ENCODE data around the gene SP3. TPM values are rescaled to one million over a fixed set of nuclear protein-coding genes. Genes with fewer than 3 reads are reported as not detected.

The SP3 gene
- total RNA-seq, 4 donors from 2014 or later, result 57.1 to 106 (median 86.3) TPM

DNA sequence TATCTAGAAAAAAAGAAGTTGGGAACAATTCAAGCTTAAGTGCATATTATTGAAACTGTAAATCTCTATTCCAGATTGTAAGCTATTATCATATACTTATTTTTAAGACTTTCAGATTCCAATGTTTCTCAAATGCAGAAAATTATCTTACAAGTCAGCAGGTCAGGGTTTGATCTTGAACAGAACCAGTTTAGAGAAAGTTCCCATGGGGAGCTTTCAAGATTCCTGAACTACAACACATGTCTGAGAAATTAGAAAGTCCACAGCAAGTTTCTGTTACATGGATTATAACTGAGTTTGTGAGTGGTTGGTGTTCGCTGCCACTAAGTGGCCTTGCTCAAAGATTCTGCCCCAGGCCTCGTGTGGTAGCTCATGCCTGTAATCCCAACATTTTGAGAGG lies 31.6 kb upstream of the SP3 start:
- TF ChIP-seq, protein P1, sequence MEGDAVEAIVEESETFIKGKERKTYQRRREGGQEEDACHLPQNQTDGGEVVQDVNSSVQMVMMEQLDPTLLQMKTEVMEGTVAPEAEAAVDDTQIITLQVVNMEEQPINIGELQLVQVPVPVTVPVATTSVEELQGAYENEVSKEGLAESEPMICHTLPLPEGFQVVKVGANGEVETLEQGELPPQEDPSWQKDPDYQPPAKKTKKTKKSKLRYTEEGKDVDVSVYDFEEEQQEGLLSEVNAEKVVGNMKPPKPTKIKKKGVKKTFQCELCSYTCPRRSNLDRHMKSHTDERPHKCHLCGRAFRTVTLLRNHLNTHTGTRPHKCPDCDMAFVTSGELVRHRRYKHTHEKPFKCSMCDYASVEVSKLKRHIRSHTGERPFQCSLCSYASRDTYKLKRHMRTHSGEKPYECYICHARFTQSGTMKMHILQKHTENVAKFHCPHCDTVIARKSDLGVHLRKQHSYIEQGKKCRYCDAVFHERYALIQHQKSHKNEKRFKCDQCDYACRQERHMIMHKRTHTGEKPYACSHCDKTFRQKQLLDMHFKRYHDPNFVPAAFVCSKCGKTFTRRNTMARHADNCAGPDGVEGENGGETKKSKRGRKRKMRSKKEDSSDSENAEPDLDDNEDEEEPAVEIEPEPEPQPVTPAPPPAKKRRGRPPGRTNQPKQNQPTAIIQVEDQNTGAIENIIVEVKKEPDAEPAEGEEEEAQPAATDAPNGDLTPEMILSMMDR (IDR thresholded peaks at IDR 0.05), result no peak
- no peak for TF ChIP-seq POLR2A (IDR thresholded peaks at IDR 0.05)
- no peak overlapping the region for H3K4me3 ChIP-seq
- H3K9me3 ChIP-seq, result no peaks in the 10 kb centered on the region
- H3K4me1 ChIP-seq, result peaks cover 0 to 16% (median 0%) of the 10 kb centered on the region in 4 donors
- H3K36me3 ChIP-seq, result no peaks in the 10 kb centered on the region
- no peak for DNase-seq
- H3K27me3 ChIP-seq, result no peaks in the 10 kb centered on the region
- peak overlapping the region in 1 of 4 donors; percentile 57 for H3K27ac ChIP-seq

DNA sequence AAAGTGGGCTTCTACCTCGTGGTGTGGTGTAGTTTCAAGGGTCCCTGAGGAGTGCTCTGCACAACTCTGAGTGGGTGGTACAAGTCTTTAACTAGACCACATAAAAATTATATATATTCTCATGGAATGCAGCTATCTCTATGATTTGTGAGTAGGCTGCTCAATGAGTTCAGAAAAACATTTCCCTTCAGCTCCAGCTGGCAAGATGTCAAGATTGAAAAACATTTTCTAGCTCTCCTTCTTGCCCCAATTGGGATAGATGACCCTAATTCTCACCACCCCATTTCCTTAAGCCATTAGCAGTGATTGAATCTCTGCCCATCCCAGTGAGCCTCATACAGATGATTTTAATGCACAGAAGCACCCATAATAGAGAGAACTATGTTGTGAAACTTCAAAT lies 28.3 kb upstream of the SP3 start:
- TF ChIP-seq POLR2A (IDR thresholded peaks at IDR 0.05), result no peak
- TF ChIP-seq, protein P1 (IDR thresholded peaks at IDR 0.05), result no peak
- Histone ChIP-seq H3K9me3 (no peaks in the 10 kb centered on the region), H3K36me3 (no peaks in the 10 kb centered on the region), H3K27ac (no peak overlapping the region), H3K27me3 (no peaks in the 10 kb centered on the region), H3K4me1 (peaks cover 0 to 24% (median 0%) of the 10 kb centered on the region in 4 donors), H3K4me3 (no peak overlapping the region)
- DNase-seq, result no peak

DNA sequence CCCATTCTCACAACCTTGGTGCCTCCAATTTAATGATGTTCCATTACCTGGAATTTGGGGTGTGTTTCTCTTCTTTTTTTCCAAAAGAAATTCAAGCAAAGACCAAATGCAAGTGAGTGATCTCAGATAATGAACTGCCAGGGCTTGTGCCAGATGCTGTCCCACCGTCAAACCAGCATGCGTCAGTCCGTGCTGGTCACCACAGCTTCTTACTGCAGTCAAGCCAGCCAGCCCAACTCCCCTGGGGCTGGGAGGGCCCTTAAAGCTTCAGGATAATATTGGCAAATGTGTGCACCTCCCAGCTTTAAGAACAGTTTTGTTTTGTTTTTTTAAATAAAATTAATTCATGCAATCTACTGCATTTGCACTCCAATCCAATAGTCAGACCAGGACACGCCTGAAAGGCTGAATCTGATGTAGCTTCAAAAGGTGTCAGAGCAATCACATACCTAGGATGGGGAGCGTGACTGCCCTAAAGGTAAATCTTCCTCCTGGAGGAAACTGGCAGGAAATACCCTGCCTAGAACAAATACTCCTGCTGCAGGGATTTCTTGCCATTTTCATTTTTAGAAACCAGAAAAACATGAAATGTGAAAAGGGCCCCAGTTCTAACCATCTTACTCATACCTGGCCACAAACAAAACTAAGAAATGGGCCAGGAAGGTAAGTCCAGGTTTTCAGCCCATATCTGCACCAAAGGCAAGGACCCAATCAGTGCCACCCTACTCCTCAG lies 26.8 kb upstream of the SP3 start:
- no peak overlapping the region for H3K4me3 ChIP-seq
- no peaks in the 10 kb centered on the region for H3K9me3 ChIP-seq
- H3K36me3 ChIP-seq, result no peaks in the 10 kb centered on the region
- DNase-seq, result peak in 1 of 3 donors; percentile 63
- TF ChIP-seq, protein P1 (IDR thresholded peaks at IDR 0.05), result no peak
- no peak for TF ChIP-seq POLR2A (IDR thresholded peaks at IDR 0.05)
- H3K27me3 ChIP-seq, result no peaks in the 10 kb centered on the region
- H3K4me1 ChIP-seq, result peaks cover 0 to 13% (median 0%) of the 10 kb centered on the region in 4 donors
- peak overlapping the region in 3 of 4 donors; percentile 12 to 51 (median 16) for H3K27ac ChIP-seq

DNA sequence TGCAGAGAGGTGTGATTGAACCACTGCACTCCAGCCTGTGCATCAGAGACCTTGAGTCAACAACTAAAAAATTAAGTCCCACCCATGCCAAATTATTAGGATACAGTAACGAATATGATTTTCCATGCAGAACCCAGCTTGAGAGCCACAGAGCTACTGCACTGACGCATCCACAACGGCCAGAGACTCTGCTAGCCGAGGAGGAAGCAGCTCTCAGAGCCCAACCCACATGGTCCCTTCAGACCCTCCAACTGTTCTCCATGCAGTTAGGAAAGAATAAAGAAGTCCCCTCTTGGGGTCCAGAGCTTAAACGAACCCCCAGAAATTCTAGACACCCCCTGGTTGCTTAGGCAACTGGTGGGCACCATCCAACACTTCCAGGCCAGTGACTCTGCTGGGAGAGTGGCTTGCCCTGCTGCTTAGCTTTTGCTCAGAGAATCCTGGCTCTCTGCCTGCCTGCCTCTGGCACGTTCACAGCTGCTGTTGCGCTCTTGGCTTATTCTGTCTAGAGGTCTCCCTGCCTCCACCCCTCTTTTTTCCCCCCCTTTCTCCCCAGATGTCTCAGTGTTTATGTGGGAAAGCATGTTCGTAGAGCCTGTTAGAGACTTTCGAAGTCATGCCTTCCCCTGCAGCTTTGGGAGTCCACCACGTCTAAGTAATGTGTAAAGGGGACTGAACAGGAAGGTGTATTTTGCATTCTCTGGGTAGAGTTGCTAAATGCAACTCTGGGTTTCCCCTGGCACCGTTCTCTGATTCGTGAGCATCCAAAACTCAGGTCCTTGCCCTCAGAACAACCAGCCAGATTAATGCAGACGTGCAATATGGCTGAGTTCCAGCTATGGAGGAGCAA lies 26.0 kb upstream of the SP3 start:
- TF ChIP-seq POLR2A (IDR thresholded peaks at IDR 0.05), result no peak
- TF ChIP-seq, protein P1 (IDR thresholded peaks at IDR 0.05), result no peak
- no peak overlapping the region for H3K4me3 ChIP-seq

DNA sequence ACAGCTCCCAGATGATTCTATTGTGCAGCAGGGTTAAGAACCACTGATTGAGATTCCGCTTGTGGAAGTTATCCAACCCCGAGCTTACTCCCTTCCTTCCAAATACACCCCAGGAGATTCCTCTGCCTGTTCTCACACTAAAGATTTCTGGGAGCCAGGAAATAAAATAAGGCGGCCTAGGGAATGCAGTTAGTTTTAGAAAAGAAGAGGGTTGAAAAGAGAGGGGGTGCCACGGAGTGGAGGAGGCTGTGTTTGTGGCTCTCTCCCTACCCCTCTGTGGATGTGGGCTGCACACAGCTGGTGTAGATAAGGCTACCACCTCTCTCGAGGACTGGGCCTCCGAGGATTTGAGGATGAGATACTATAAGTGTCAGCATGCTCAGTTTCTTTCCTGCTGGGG lies 25.1 kb upstream of the SP3 start:
- Histone ChIP-seq H3K27me3 (no peaks in the 10 kb centered on the region), H3K36me3 (no peaks in the 10 kb centered on the region), H3K9me3 (no peaks in the 10 kb centered on the region), H3K4me3 (no peak overlapping the region), H3K27ac (no peak overlapping the region), H3K4me1 (peaks cover 0 to 24% (median 5%) of the 10 kb centered on the region in 4 donors)
- no peak for DNase-seq
- TF ChIP-seq, protein P1 (IDR thresholded peaks at IDR 0.05), result no peak
- no peak for TF ChIP-seq POLR2A (IDR thresholded peaks at IDR 0.05)

More for the DNA sequence above, 26.0 kb upstream of the SP3 start:
- Histone ChIP-seq H3K36me3 (no peaks in the 10 kb centered on the region), H3K27ac (peak overlapping the region; percentile 12 to 51 (median 36)), H3K27me3 (no peaks in the 10 kb centered on the region), H3K4me1 (peaks cover 0 to 14% (median 1%) of the 10 kb centered on the region in 4 donors), H3K9me3 (no peaks in the 10 kb centered on the region)
- DNase-seq, result peak in 2 of 3 donors; percentile 29 to 76
